WTC11 (cell line): ENCODE data around the gene WDR48. TPM values are rescaled to one million over a fixed set of nuclear protein-coding genes. Genes with fewer than 3 reads are reported as not detected.

Source experiments
- ATAC-seq: fragments of 200-7000 bp; cut with Tn5 transposase; 2 replicates; pipeline ENCODE4 v1.10.0; 2021; ENCODE audit warnings: mild to moderate bottlenecking, moderate library complexity
- CTCF ChIA-PET: fragments of 300-600 bp; sonication (Branson Sonifier 250); formaldehyde crosslinking; loops from one replicate; lab custom pipeline; 2021; ENCODE audit warnings: antibody characterized with exemption; lab: Charles Lee
- POLR2A ChIA-PET: fragments of 350-600 bp; sonication (Branson Sonifier 250); formaldehyde crosslinking; loops from one replicate; lab custom pipeline; 2021; ENCODE audit warnings: antibody characterized with exemption; lab: Charles Lee
- DNase-seq: peaks from one replicate; pipeline ENCODE4 v3.0.0; 2021; ENCODE audit warnings: low spot score
- H3K27ac Mint-ChIP-seq: 2 replicates; pipeline ENCODE4 v1.8.0; 2021; ENCODE audit warnings: mixed read lengths
- H3K27me3 Mint-ChIP-seq: 2 replicates; pipeline ENCODE4 v1.8.0; 2021; ENCODE audit warnings: low read depth, mild to moderate bottlenecking, moderate library complexity, mixed read lengths
- H3K36me3 Mint-ChIP-seq: 2 replicates; pipeline ENCODE4 v1.8.0; 2021; ENCODE audit warnings: mixed read lengths
- H3K4me1 Mint-ChIP-seq: 2 replicates; pipeline ENCODE4 v1.8.0; 2022; ENCODE audit warnings: mixed read lengths
- H3K4me3 Mint-ChIP-seq: 2 replicates; pipeline ENCODE4 v1.8.0; 2021; ENCODE audit warnings: mild to moderate bottlenecking, moderate library complexity, mixed read lengths
- H3K9me3 Mint-ChIP-seq: 2 replicates; pipeline ENCODE4 v1.8.0; 2021; ENCODE audit warnings: mixed read lengths
- ATF3 ChIP-seq: sonication (generic); formaldehyde crosslinking; conservative IDR thresholded peaks from 2 replicates; pipeline ENCODE4 v1.8.1; 2022; ENCODE audit warnings: mild to moderate bottlenecking, missing genetic modification reagents
- ATF6 ChIP-seq: sonication (generic); formaldehyde crosslinking; IDR thresholded peaks from 2 replicates; pipeline ENCODE4 v1.8.1; 2023; ENCODE audit warnings: mild to moderate bottlenecking, missing genetic modification reagents
- CREM ChIP-seq: sonication (generic); formaldehyde crosslinking; IDR thresholded peaks from 2 replicates; pipeline ENCODE4 v1.8.1; 2022; ENCODE audit warnings: mild to moderate bottlenecking, missing genetic modification reagents, moderate library complexity
- ESRRA ChIP-seq: sonication (generic); formaldehyde crosslinking; IDR thresholded peaks from 2 replicates; pipeline ENCODE4 v1.8.1; 2022; ENCODE audit warnings: mild to moderate bottlenecking, missing genetic modification reagents, borderline replicate concordance
- NFE2L1 ChIP-seq: sonication (generic); formaldehyde crosslinking; IDR thresholded peaks from 2 replicates; pipeline ENCODE4 v1.8.1; 2023; ENCODE audit warnings: missing genetic modification reagents
- NR3C1 ChIP-seq: sonication (generic); formaldehyde crosslinking; conservative IDR thresholded peaks from 2 replicates; pipeline ENCODE4 v1.8.1; 2023; ENCODE audit warnings: low read depth, mild to moderate bottlenecking, missing genetic modification reagents
- OVOL2 ChIP-seq: fragments of 250-450 bp; sonication (Bioruptor Pico); IDR thresholded peaks from 2 replicates; pipeline ENCODE4 v1.9.0; 2021; ENCODE audit warnings: mild to moderate bottlenecking, borderline replicate concordance
- RORB ChIP-seq: fragments of 250-450 bp; sonication (Bioruptor Pico); IDR thresholded peaks from 2 replicates; pipeline ENCODE4 v1.9.0; 2021; ENCODE audit warnings: mild to moderate bottlenecking
- TP53 ChIP-seq: sonication (generic); formaldehyde crosslinking; IDR thresholded peaks from 2 replicates; pipeline ENCODE4 v1.8.1; 2023; ENCODE audit warnings: mild to moderate bottlenecking, missing genetic modification reagents
- ZNF121 ChIP-seq: sonication (generic); formaldehyde crosslinking; IDR thresholded peaks from 2 replicates; pipeline ENCODE4 v1.8.0; 2023; ENCODE audit warnings: missing genetic modification reagents
- ZNF263 ChIP-seq: sonication (generic); formaldehyde crosslinking; IDR thresholded peaks from 2 replicates; pipeline ENCODE4 v1.8.1; 2022; ENCODE audit warnings: low read depth, mild to moderate bottlenecking, moderate library complexity, missing genetic modification reagents
- ZNF396 ChIP-seq: fragments of 250-450 bp; sonication (Bioruptor Pico); IDR thresholded peaks from 2 replicates; pipeline ENCODE4 v1.8.0; 2021; ENCODE audit warnings: mild to moderate bottlenecking, moderate library complexity, borderline replicate concordance
- total RNA-seq: library from RNA; stranded (reverse); gene quantifications from 3 replicates; pipeline ENCODE4 v1.2.3, GENCODE V29; 2021
- TF ChIP-seq, protein P1 (sequence below): sonication (generic); formaldehyde crosslinking; IDR thresholded peaks from 2 replicates; pipeline ENCODE4 v1.8.0; 2022; ENCODE audit warnings: missing genetic modification reagents
- TF ChIP-seq, protein P2 (sequence below): sonication (generic); formaldehyde crosslinking; IDR thresholded peaks from 2 replicates; pipeline ENCODE4 v1.8.1; 2022; ENCODE audit warnings: missing genetic modification reagents, borderline replicate concordance
- TF ChIP-seq, protein P3 (sequence below): sonication (generic); formaldehyde crosslinking; IDR thresholded peaks from 2 replicates; pipeline ENCODE4 v1.8.1; 2023; ENCODE audit warnings: mild to moderate bottlenecking, missing genetic modification reagents, moderate library complexity
- TF ChIP-seq, protein P4 (sequence below): sonication (generic); formaldehyde crosslinking; IDR thresholded peaks from 2 replicates; pipeline ENCODE4 v1.8.0; 2022; ENCODE audit warnings: mild to moderate bottlenecking, missing genetic modification reagents
- TF ChIP-seq, protein P5 (sequence below): sonication (generic); formaldehyde crosslinking; IDR thresholded peaks from 2 replicates; pipeline ENCODE4 v1.8.1; 2023; ENCODE audit warnings: mild to moderate bottlenecking, missing genetic modification reagents
- TF ChIP-seq, protein P6 (sequence below): sonication (generic); formaldehyde crosslinking; IDR thresholded peaks from 2 replicates; pipeline ENCODE4 v1.8.0; 2022; ENCODE audit warnings: mild to moderate bottlenecking, missing genetic modification reagents

The WDR48 gene
- total RNA-seq, 1 experiment from 2014 or later, result 40.9 TPM

- no peak for ATAC-seq
- no peak for DNase-seq
- no peak overlapping the region for H3K4me3 Mint-ChIP-seq
These were observed 28.2 kb downstream of the WDR48 start for GRCh38 chr3:39080026-39080425.

More at GRCh38 chr3:39080026-39080425, 28.2 kb downstream of the WDR48 start:
- H3K36me3 Mint-ChIP-seq, result peaks cover 40% of the 10 kb centered on the region
- CTCF ChIA-PET, result interaction anchor here (0.6 to 1.1 kb wide), 2 partner anchors 11 to 208 kb away, joined by 4 read pairs; no protein-coding TSS in a partner anchor
- no peaks in the 10 kb centered on the region for H3K4me1 Mint-ChIP-seq
- H3K27me3 Mint-ChIP-seq, result no peaks in the 10 kb centered on the region
- POLR2A ChIA-PET, result no interaction called here
- TF ChIP-seq NFE2L1 (no peak), ZNF396 (no peak), ATF3 (CRISPR knock-in tag) (no peak), RORB (CRISPR knock-in tag) (no peak), ESRRA (CRISPR knock-in tag) (no peak), ATF6 (no peak), NR3C1 (CRISPR knock-in tag) (no peak), CREM (CRISPR knock-in tag) (no peak), OVOL2 (CRISPR knock-in tag) (no peak), TP53 (no peak), ZNF121 (no peak), ZNF263 (CRISPR knock-in tag) (no peak)
- TF ChIP-seq, protein P1, sequence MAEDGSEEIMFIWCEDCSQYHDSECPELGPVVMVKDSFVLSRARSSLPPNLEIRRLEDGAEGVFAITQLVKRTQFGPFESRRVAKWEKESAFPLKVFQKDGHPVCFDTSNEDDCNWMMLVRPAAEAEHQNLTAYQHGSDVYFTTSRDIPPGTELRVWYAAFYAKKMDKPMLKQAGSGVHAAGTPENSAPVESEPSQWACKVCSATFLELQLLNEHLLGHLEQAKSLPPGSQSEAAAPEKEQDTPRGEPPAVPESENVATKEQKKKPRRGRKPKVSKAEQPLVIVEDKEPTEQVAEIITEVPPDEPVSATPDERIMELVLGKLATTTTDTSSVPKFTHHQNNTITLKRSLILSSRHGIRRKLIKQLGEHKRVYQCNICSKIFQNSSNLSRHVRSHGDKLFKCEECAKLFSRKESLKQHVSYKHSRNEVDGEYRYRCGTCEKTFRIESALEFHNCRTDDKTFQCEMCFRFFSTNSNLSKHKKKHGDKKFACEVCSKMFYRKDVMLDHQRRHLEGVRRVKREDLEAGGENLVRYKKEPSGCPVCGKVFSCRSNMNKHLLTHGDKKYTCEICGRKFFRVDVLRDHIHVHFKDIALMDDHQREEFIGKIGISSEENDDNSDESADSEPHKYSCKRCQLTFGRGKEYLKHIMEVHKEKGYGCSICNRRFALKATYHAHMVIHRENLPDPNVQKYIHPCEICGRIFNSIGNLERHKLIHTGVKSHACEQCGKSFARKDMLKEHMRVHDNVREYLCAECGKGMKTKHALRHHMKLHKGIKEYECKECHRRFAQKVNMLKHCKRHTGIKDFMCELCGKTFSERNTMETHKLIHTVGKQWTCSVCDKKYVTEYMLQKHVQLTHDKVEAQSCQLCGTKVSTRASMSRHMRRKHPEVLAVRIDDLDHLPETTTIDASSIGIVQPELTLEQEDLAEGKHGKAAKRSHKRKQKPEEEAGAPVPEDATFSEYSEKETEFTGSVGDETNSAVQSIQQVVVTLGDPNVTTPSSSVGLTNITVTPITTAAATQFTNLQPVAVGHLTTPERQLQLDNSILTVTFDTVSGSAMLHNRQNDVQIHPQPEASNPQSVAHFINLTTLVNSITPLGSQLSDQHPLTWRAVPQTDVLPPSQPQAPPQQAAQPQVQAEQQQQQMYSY (CRISPR knock-in tag), result no peak
- TF ChIP-seq, protein P2, sequence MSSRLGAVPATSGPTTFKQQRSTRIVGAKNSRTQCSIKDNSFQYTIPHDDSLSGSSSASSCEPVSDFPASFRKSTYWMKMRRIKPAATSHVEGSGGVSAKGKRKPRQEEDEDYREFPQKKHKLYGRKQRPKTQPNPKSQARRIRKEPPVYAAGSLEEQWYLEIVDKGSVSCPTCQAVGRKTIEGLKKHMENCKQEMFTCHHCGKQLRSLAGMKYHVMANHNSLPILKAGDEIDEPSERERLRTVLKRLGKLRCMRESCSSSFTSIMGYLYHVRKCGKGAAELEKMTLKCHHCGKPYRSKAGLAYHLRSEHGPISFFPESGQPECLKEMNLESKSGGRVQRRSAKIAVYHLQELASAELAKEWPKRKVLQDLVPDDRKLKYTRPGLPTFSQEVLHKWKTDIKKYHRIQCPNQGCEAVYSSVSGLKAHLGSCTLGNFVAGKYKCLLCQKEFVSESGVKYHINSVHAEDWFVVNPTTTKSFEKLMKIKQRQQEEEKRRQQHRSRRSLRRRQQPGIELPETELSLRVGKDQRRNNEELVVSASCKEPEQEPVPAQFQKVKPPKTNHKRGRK (CRISPR knock-in tag), result no peak
- TF ChIP-seq, protein P3, sequence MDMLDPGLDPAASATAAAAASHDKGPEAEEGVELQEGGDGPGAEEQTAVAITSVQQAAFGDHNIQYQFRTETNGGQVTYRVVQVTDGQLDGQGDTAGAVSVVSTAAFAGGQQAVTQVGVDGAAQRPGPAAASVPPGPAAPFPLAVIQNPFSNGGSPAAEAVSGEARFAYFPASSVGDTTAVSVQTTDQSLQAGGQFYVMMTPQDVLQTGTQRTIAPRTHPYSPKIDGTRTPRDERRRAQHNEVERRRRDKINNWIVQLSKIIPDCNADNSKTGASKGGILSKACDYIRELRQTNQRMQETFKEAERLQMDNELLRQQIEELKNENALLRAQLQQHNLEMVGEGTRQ, result no peak
- TF ChIP-seq, protein P4, sequence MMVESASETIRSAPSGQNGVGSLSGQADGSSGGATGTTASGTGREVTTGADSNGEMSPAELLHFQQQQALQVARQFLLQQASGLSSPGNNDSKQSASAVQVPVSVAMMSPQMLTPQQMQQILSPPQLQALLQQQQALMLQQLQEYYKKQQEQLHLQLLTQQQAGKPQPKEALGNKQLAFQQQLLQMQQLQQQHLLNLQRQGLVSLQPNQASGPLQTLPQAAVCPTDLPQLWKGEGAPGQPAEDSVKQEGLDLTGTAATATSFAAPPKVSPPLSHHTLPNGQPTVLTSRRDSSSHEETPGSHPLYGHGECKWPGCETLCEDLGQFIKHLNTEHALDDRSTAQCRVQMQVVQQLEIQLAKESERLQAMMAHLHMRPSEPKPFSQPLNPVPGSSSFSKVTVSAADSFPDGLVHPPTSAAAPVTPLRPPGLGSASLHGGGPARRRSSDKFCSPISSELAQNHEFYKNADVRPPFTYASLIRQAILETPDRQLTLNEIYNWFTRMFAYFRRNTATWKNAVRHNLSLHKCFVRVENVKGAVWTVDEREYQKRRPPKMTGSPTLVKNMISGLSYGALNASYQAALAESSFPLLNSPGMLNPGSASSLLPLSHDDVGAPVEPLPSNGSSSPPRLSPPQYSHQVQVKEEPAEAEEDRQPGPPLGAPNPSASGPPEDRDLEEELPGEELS (CRISPR knock-in tag), result no peak
- TF ChIP-seq, protein P5, sequence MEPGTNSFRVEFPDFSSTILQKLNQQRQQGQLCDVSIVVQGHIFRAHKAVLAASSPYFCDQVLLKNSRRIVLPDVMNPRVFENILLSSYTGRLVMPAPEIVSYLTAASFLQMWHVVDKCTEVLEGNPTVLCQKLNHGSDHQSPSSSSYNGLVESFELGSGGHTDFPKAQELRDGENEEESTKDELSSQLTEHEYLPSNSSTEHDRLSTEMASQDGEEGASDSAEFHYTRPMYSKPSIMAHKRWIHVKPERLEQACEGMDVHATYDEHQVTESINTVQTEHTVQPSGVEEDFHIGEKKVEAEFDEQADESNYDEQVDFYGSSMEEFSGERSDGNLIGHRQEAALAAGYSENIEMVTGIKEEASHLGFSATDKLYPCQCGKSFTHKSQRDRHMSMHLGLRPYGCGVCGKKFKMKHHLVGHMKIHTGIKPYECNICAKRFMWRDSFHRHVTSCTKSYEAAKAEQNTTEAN (CRISPR knock-in tag), result no peak
- TF ChIP-seq, protein P6, sequence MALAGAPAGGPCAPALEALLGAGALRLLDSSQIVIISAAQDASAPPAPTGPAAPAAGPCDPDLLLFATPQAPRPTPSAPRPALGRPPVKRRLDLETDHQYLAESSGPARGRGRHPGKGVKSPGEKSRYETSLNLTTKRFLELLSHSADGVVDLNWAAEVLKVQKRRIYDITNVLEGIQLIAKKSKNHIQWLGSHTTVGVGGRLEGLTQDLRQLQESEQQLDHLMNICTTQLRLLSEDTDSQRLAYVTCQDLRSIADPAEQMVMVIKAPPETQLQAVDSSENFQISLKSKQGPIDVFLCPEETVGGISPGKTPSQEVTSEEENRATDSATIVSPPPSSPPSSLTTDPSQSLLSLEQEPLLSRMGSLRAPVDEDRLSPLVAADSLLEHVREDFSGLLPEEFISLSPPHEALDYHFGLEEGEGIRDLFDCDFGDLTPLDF (CRISPR knock-in tag), result no peak
- TF ChIP-seq, all 79 proteins: peak for 0
- Mint-ChIP-seq H3K27ac (no peak overlapping the region), H3K9me3 (no peaks in the 10 kb centered on the region)
